Measurements from ENCODE around the gene WNT7B. TPM values are rescaled to one million over a fixed set of nuclear protein-coding genes. Genes with fewer than 3 reads are reported as not detected.

Gene WNT7B
- total RNA-seq, 4 donors from 2014 or later, result 18.7 to 54.4 (median 44.1) TPM

DNA sequence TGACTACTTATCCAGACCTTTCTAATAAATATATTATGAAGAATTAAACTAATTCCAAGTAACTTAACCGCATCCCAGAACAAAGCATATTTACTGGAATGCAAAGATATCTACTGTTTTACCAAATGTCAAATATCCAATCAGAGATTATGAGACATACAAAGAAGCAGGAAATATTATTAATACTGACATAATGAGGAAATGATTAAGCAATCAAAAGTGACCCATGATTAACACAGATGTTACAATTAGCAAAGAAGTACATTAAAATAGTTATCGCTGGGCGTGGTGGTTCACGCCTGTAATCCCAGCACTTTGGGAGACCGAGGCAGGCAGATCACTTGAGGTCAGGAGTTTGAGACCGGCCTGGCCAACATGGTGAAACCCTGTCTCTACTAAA, 105.2 kb downstream of the WNT7B start:
- 93% methylated on average over 6 of the region's 6 CpGs for WGBS
- no peak for TF ChIP-seq EP300 (IDR thresholded peaks at IDR 0.05)
- TF ChIP-seq POLR2AphosphoS5 (IDR thresholded peaks at IDR 0.05), result no peak
- TF ChIP-seq POLR2A (IDR thresholded peaks at IDR 0.05), result no peak
- TF ChIP-seq, protein P1, sequence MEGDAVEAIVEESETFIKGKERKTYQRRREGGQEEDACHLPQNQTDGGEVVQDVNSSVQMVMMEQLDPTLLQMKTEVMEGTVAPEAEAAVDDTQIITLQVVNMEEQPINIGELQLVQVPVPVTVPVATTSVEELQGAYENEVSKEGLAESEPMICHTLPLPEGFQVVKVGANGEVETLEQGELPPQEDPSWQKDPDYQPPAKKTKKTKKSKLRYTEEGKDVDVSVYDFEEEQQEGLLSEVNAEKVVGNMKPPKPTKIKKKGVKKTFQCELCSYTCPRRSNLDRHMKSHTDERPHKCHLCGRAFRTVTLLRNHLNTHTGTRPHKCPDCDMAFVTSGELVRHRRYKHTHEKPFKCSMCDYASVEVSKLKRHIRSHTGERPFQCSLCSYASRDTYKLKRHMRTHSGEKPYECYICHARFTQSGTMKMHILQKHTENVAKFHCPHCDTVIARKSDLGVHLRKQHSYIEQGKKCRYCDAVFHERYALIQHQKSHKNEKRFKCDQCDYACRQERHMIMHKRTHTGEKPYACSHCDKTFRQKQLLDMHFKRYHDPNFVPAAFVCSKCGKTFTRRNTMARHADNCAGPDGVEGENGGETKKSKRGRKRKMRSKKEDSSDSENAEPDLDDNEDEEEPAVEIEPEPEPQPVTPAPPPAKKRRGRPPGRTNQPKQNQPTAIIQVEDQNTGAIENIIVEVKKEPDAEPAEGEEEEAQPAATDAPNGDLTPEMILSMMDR (IDR thresholded peaks at IDR 0.05), result no peak
- Histone ChIP-seq H3K9me3 (peaks cover 3% of the 10 kb centered on the region), H3K4me1 (peaks cover 19% of the 10 kb centered on the region), H3K27ac (no peak overlapping the region), H3K27me3 (peaks cover 23% of the 10 kb centered on the region), H3K36me3 (no peaks in the 10 kb centered on the region), H3K4me3 (no peak overlapping the region)
- no peak for DNase-seq (ENCODE audit: low spot score in 2 of 2)

Other genes with a start within 250 kb of the WNT7B start
- gene PPARA, start 173.4 kb upstream of the WNT7B start, total RNA-seq, result 10 to 100 TPM; 18.7 to 53.8 (median 32.0) TPM

Data from suprapubic skin (tissue), 4 donors.